LNCAP (cell line): ENCODE data around the gene CENPA.

Experiments used
- TF ChIP-seq, protein P1 (sequence below): fragments of 450-650 bp; IDR thresholded peaks from 2 replicates; pipeline ENCODE4 v1.5.1; 2017; ENCODE audit warnings: mild to moderate bottlenecking

Gene CENPA

DNA sequence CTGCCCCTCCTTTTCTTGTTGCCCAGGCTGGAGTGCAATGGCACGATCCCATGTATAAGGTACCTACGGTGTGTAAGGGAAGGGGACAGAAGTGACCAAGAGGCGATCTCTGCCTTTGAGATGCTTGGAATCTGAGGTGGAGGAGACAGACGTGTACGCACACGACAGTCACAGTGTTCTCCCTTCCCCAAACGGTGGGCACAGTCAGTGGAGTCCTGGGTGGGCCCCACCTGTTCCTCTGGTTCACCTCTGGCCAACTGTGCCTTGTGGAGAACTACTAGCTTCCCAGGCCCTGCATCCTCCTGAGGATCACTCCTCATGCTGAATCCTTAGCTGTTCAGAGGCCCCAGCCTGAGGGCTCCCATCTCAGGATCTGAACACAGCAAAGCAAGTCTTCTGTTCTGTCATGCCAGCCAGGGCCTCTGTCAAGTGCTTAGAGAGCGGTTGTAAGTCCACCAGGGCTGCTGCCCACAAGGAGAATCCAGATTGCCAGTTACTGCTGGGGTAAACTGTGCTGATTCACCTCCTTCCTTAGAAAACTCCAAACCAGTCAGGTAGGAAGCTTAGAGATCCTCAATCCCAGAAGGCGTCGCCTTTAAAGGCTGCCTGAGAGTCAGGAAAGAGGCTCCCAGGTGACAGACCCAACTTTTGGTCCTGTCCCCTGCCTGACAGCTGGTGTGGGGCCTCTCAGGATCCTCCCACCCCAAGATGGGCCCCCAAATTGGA lies 20.2 kb upstream of the CENPA start:
- TF ChIP-seq, protein P1, sequence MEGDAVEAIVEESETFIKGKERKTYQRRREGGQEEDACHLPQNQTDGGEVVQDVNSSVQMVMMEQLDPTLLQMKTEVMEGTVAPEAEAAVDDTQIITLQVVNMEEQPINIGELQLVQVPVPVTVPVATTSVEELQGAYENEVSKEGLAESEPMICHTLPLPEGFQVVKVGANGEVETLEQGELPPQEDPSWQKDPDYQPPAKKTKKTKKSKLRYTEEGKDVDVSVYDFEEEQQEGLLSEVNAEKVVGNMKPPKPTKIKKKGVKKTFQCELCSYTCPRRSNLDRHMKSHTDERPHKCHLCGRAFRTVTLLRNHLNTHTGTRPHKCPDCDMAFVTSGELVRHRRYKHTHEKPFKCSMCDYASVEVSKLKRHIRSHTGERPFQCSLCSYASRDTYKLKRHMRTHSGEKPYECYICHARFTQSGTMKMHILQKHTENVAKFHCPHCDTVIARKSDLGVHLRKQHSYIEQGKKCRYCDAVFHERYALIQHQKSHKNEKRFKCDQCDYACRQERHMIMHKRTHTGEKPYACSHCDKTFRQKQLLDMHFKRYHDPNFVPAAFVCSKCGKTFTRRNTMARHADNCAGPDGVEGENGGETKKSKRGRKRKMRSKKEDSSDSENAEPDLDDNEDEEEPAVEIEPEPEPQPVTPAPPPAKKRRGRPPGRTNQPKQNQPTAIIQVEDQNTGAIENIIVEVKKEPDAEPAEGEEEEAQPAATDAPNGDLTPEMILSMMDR, result no peak

DNA sequence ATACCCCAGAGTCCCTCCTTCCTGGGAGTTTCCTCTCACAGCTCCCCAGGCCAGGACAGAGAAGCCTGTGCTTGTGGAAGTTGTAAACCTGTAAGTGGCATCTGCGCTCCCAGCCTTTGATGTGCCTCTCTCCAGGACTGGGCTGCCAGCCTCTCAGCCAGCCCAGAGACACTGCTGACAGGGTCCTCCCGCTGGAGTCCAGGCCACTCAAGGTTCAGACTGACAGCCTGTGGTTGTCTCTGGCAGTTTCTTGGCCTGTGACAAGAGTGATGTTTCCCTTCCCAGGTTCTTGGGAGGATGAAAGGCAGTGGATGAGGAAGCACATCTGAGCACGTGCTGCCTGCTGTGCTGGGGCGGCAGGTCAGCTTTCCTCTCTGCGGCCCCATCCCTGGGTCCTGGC lies 18.7 kb upstream of the CENPA start:
- TF ChIP-seq, protein P1, result no peak

DNA sequence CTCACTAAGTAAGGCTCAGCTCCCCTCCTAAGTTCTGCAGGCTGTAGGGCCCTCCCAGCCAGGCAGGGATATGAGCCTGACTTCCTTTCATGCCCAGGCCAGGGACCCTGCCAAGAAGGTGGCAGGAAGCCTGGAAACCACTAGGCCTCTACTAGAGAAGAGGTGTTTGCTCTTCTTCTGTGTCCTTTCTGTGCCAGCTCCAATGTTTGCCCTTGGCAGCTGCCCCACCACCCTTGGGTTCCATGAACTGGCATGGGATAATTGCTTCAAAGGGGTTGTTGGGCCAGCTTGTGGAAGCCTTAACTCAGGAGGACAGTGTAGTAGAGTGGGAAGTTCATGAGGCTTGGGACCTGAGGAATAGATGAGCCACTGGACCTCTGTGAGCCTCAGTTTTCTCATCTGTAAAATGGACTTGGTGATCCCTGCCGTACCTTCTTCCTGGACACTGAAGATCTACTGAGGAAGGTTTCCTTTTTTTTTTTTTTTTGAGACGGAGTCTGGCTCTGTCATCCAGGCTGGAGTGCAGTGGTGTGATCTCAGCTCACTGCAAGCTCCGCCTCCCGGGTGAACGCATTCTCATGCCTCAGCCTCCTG lies 17.9 kb upstream of the CENPA start:
- TF ChIP-seq, protein P1, result no peak

DNA sequence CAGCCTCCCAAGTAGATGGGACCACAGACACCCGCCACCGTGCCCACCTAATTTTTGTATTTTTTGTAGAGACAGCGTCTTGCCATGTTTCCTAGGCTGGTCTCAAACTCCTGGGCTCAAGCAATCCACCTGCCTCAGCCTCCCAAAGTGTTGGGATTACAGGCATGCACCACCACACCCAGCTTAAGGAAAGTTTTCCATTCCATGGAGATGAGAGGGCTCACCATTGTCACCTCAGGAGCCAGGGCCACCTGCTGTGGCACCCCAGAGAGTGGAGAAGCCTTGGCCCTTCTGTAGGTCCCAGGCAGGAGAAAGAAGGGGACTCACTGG lies 17.1 kb upstream of the CENPA start:
- TF ChIP-seq, protein P1, result no peak

DNA sequence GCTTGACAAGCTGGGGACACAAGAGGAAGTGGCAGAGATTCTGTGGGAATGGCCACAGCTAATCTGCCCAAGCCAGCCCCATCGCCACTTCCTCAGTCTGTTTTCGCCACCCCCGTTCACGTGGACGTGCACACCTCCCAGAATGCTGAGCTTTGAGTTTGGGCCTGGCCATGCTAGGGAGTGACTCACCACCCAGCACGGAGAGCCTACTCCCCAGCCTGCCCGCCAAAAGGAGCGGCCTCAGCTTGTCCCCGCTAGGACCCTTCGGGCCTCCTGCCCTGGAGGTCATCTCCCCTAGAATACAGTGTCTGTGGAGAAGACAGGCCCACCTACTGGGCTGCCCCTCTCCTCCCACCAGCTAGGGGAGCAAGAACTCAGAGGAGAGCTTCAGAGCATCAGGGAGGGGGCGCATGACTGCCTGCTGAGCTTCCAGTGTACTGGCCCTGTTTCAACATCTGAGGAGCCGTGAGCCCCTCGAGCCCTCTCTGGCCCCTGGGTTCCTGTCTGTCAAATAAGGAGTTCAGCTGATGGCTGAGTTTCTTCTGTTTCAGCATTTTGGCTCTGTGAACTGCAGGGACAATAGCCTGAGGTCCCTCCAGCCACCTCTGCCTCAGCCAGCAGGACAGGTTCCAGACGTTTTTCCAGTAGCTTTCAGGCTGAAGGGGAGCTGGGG lies 16.6 kb upstream of the CENPA start:
- TF ChIP-seq, protein P1, result no peak

DNA sequence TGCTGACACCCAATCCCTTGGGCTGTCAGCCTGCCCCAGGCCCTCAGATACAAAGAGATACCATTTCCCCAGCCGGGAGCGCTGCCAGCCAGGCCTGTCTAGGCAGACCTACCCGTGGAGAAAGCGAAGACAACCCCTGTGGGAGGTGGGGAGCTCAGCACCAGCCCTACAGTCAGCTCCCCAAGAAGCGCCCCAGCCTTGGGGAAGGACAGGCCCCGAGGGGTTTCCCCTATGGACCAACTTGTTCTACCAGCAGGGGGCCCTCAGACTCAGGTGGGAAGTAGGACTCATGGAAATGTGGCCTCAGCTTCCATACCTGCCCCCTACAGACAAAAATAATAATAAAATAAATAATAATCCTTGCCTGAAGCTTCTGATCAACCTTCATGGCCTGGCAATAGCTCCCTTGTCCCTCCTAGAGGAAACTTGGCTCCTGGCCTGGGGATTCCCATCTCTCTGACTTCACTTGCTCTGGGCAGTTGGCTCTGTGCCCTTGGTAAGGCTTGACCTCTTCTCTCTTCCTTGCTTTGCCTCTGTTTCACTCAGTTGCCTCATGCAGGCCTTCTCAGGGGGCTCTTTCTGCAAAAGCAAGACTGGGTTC lies 14.8 kb upstream of the CENPA start:
- TF ChIP-seq, protein P1, result no peak; the same call in 1 of the 2 replicates

DNA sequence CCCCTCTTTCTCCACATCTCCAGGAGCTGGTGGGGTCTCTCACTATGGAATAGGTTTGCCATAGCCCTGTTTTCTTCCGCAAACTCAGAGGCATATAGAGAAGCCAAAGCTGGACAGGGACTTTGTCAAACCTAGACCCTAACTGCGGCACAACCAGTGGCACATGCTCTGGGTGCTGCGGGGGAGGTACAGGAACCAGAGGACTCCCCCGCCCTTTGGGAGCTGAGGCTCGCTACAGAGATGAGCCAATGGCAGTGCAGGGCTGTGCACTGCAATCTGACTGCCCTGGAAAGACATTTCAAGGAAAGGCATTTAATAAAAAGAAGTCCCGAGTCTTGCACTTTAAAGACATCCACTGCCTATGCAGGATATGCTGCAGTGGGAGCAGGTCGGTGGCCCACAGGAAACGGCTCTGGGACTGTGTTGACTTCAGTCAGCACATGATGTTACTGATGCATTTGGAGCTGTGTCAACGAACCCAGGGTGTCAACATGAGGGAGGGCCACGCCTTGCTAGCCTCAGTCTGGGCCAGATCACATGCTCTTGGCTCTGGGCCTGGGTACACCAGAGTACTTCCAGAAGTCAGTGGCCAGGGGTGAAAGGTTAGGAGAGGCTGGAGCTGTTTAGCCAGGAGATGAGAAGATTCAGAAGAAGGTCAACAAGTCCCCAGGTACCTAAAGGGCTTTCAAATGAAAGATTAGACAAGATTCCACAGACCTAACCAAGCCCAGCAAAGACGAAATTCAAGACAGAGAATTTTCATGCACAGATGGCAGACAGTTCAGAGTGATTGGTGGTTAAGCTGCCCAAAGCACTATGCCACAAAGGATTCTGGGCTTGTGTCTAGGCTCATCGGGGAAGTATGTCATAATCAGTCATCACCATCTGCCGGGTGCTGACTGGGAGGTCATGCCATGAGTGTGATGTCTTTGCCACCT lies 13.5 kb upstream of the CENPA start:
- TF ChIP-seq, protein P1, result no peak
